ENCODE data around the gene SLC41A2. TPM values are rescaled to one million over a fixed set of nuclear protein-coding genes. Genes with fewer than 3 reads are reported as not detected.

The SLC41A2 gene
- total and polyA plus RNA-seq, 2 of the 4 experiments (the other 2 are of a cell fraction): 1.5 to 6.8 TPM

GRCh38 chr12:104933128-104933527 is 25.0 kb downstream of the SLC41A2 start:
- dilution Hi-C loops (cut with HindIII; ENCODE audit: low sequenced_read_pairs, unreplicated experiment) (no loop called here), in situ Hi-C loops (cut with MboI; ENCODE audit: low sequenced_read_pairs) (no loop called here), intact Hi-C loops (cut with micrococcal nuclease) (no loop called here)
- no peak overlapping the region for H2AK5ac ChIP-seq (ENCODE audit: low read depth, low read length)
- DNase-seq (no peak), ATAC-seq (ENCODE audit: low read depth) (no peak)
- no TSS peak for BruUV-seq (replicated peaks)
- no peak overlapping the region for H3K18ac ChIP-seq (ENCODE audit: low read depth, low read length)
- no peak overlapping the region for H2BK20ac ChIP-seq (ENCODE audit: low read depth, low read length)
- H3K4me1 ChIP-seq (ENCODE audit: control insufficient read depth, insufficient read depth, low read length): no peaks in the 10 kb centered on the region; the same call in 1 of the 2 replicates
- H3K4ac ChIP-seq (ENCODE audit: low read depth, low read length): no peak overlapping the region
- no peak overlapping the region for H2AK9ac ChIP-seq (replicated peaks; ENCODE audit: low read depth, low read length, poor library complexity)
- no peak overlapping the region for H2BK15ac ChIP-seq (ENCODE audit: low read depth, low read length)
- no peak overlapping the region for H2BK5ac ChIP-seq (ENCODE audit: low read depth, low read length, poor library complexity, severe bottlenecking)
- no peak overlapping the region for H2BK120ac ChIP-seq (ENCODE audit: low read depth, low read length)
- H3K4me2 ChIP-seq (ENCODE audit: low read depth, low read length): no peak overlapping the region
- no peak overlapping the region for H4K91ac ChIP-seq (ENCODE audit: insufficient read depth, low read depth, low read length)
- H3K36me3 ChIP-seq (ENCODE audit: control insufficient read depth, insufficient read depth, low read length): no peaks in the 10 kb centered on the region
- H3K9me1 ChIP-seq (ENCODE audit: insufficient read depth, low read length): no peaks in the 10 kb centered on the region
- no CpG with 5 or more reads among the region's 1 CpG for WGBS, 2 experiments (ENCODE audit: extremely low coverage in 2 of 2, insufficient read length in 1 of 2)
- H3K23ac ChIP-seq (ENCODE audit: low read depth, low read length): no peak overlapping the region
- no peak overlapping the region for H3K4me3 ChIP-seq (ENCODE audit: insufficient read depth, low read depth, low read length)
- TF ChIP-seq FOS (IDR thresholded peaks at IDR 0.05; ENCODE audit: low read depth, low read length) (no peak), RCOR1 (IDR thresholded peaks at IDR 0.05; ENCODE audit: insufficient replicate concordance, low read length) (no peak), NFE2L2 (IDR thresholded peaks at IDR 0.05; ENCODE audit: low read depth, low read length) (no peak)
- no peak overlapping the region for H3K56ac ChIP-seq (ENCODE audit: extremely low read depth, insufficient read depth, low read length)
- H3K27ac ChIP-seq (ENCODE audit: insufficient read depth, low read length): no peak overlapping the region
- H3K14ac ChIP-seq (replicated peaks; ENCODE audit: low read depth, low read length): no peak overlapping the region
- H2AFZ ChIP-seq (replicated peaks; ENCODE audit: low read length, poor library complexity): no peak overlapping the region
- H4K8ac ChIP-seq (ENCODE audit: low read depth in 2 of 2, low read length in 2 of 2): no peak overlapping the region
- POLR2A ChIA-PET (ENCODE audit: unreplicated experiment): no interaction called here
- no peaks in the 10 kb centered on the region; the same call in 1 of the 2 replicates for H3K27me3 ChIP-seq (ENCODE audit: control insufficient read depth, insufficient read depth, low read length)
- H4K20me1 ChIP-seq (ENCODE audit: insufficient read depth, low read length): no peaks in the 10 kb centered on the region
- CTCF ChIA-PET: no interaction called here
- H3K9me3 ChIP-seq (ENCODE audit: control insufficient read depth, insufficient read depth, low read length): no peaks in the 10 kb centered on the region
- no peaks in the 10 kb centered on the region; a peak in 1 of 4 replicates for H3K79me1 ChIP-seq (ENCODE audit: low read depth in 1 of 2, low read length in 2 of 2)
- H3K9ac ChIP-seq (ENCODE audit: low read depth, low read length): no peak overlapping the region
- H4K5ac ChIP-seq (ENCODE audit: low read depth, low read length): no peak overlapping the region
